GM23338 (cell line): Measurements from ENCODE around the gene CMC4. TPM values are rescaled to one million over a fixed set of nuclear protein-coding genes. Genes with fewer than 3 reads are reported as not detected.

Experiments
- ATAC-seq: fragments of 200-7000 bp; cut with Tn5 transposase; 3 replicates; pipeline ENCODE4 v1.9.1; 2020
- DNase-seq: peaks from one replicate; pipeline ENCODE4 v3.0.0-alpha.2; 2015; ENCODE audit warnings: low spot score
- H2AFZ ChIP-seq: fragments of 200-600 bp; sonication (generic); 2 replicates; pipeline ENCODE4 v1.8.0; 2016; ENCODE audit warnings: antibody characterized with exemption, mild to moderate bottlenecking, moderate library complexity
- H3F3A ChIP-seq: fragments of 200-600 bp; sonication (generic); replicated peaks from 2 replicates; pipeline ENCODE4 v1.8.0; 2017; ENCODE audit warnings: antibody characterized with exemption, mixed run types, low read depth
- H3K27ac ChIP-seq: fragments of 200-600 bp; sonication (generic); 2 replicates; pipeline ENCODE4 v1.6.1; 2016; ENCODE audit warnings: low read depth
- H3K27me3 ChIP-seq: fragments of 200-600 bp; sonication (generic); 2 replicates; pipeline ENCODE4 v1.8.0; 2016; ENCODE audit warnings: mild to moderate bottlenecking, mixed run types, moderate library complexity; ENCODE audit not compliant: insufficient read depth
- H3K36me3 ChIP-seq: fragments of 200-600 bp; sonication (generic); 2 replicates; pipeline ENCODE4 v1.8.0; 2016; ENCODE audit warnings: mild to moderate bottlenecking; ENCODE audit not compliant: insufficient read depth
- H3K4me1 ChIP-seq: fragments of 200-600 bp; sonication (generic); 2 replicates; pipeline ENCODE4 v1.8.0; 2016; ENCODE audit warnings: mild to moderate bottlenecking, moderate library complexity; ENCODE audit not compliant: insufficient read depth
- H3K4me2 ChIP-seq: fragments of 200-600 bp; sonication (generic); 2 replicates; pipeline ENCODE4 v1.7.1; 2017; ENCODE audit warnings: mixed run types
- H3K4me3 ChIP-seq: fragments of 200-600 bp; sonication (generic); 2 replicates; pipeline ENCODE4 v1.6.1; 2016; ENCODE audit warnings: mixed run types
- H3K79me2 ChIP-seq: fragments of 200-600 bp; sonication (generic); replicated peaks from 2 replicates; pipeline ENCODE4 v1.8.0; 2017; ENCODE audit warnings: mild to moderate bottlenecking; ENCODE audit not compliant: insufficient read depth
- H3K9me2 ChIP-seq: fragments of 200-600 bp; sonication (generic); 2 replicates; pipeline ENCODE4 v1.8.0; 2017; ENCODE audit not compliant: insufficient read depth
- H4K20me1 ChIP-seq: fragments of 200-600 bp; sonication (generic); replicated peaks from 2 replicates; pipeline ENCODE4 v1.8.0; 2017; ENCODE audit warnings: mild to moderate bottlenecking; ENCODE audit not compliant: insufficient read depth
- H3K27ac Mint-ChIP-seq: 2 replicates; pipeline ENCODE4 v1.8.0; 2020; ENCODE audit warnings: inconsistent platforms, mild to moderate bottlenecking, moderate library complexity, mixed read lengths
- H3K27me3 Mint-ChIP-seq: 3 replicates; pipeline ENCODE4 v1.8.0; 2022; ENCODE audit warnings: low read depth, mild to moderate bottlenecking, moderate library complexity, mixed read lengths, inconsistent platforms; ENCODE audit not compliant: insufficient read depth, poor library complexity
- H3K36me3 Mint-ChIP-seq: 3 replicates; pipeline ENCODE4 v1.8.0; 2021; ENCODE audit warnings: low read depth, mild to moderate bottlenecking, inconsistent platforms, moderate library complexity, mixed read lengths
- H3K4me1 Mint-ChIP-seq: 3 replicates; pipeline ENCODE4 v1.8.0; 2020; ENCODE audit warnings: mild to moderate bottlenecking, inconsistent platforms, mixed read lengths
- H3K4me3 Mint-ChIP-seq: 3 replicates; pipeline ENCODE4 v1.8.0; 2021; ENCODE audit warnings: moderate library complexity, mild to moderate bottlenecking, inconsistent platforms, mixed read lengths
- H3K9me3 Mint-ChIP-seq: 3 replicates; pipeline ENCODE4 v1.8.0; 2020; ENCODE audit warnings: moderate library complexity, mild to moderate bottlenecking, inconsistent platforms, mixed read lengths
- CREB1 ChIP-seq: fragments of 250-450 bp; sonication (Bioruptor Pico); IDR thresholded peaks from 2 replicates; pipeline ENCODE4 v1.5.0; 2020; ENCODE audit warnings: low read depth, mild to moderate bottlenecking, moderate library complexity
- EZH2 ChIP-seq: fragments of 200-600 bp; sonication (generic); IDR thresholded peaks from one replicate; pipeline ENCODE4 v1.8.0; 2017; ENCODE audit warnings: antibody characterized with exemption, mild to moderate bottlenecking, low read depth; ENCODE audit not compliant: unreplicated experiment
- EZH2phosphoT487 ChIP-seq: fragments of 200-600 bp; sonication (generic); IDR thresholded peaks from one replicate; pipeline ENCODE4 v1.8.1; 2018; ENCODE audit warnings: antibody characterized with exemption; ENCODE audit not compliant: unreplicated experiment
- JUNB ChIP-seq: IDR thresholded peaks from one replicate; pipeline ENCODE4 v1.6.1; 2016; ENCODE audit warnings: antibody characterized with exemption; ENCODE audit not compliant: unreplicated experiment
- NANOG ChIP-seq: IDR thresholded peaks from 2 replicates; pipeline ENCODE4 v1.6.1; 2016; ENCODE audit warnings: antibody characterized with exemption, borderline replicate concordance
- POLR2AphosphoS5 ChIP-seq: IDR thresholded peaks from 2 replicates; pipeline ENCODE4 v1.6.1; 2016; ENCODE audit warnings: antibody characterized with exemption, low read depth
- STAT1 ChIP-seq: IDR thresholded peaks from one replicate; pipeline ENCODE4 v1.6.1; 2016; ENCODE audit warnings: antibody characterized with exemption; ENCODE audit not compliant: unreplicated experiment
- ZNF114 ChIP-seq: fragments of 250-450 bp; sonication (Bioruptor Pico); IDR thresholded peaks from 2 replicates; pipeline ENCODE4 v1.5.0; 2020; ENCODE audit warnings: mild to moderate bottlenecking, moderate library complexity
- ZNF331 ChIP-seq: fragments of 250-450 bp; sonication (Bioruptor Pico); IDR thresholded peaks from 2 replicates; pipeline ENCODE4 v1.5.0; 2020; ENCODE audit warnings: low read depth, mild to moderate bottlenecking, moderate library complexity
- polyA plus RNA-seq: library from polyadenylated mRNA; unstranded; fragments of >200 nt; fragmentation: Nextera tagmentation; extraction: Ambion mirVana; gene quantifications from 2 replicates; pipeline ENCODE4 v1.2.1, GENCODE V29; 2016
- total RNA-seq: library from RNA; depleted of rRNA; stranded (reverse); fragments of >200 nt; shearing (Covaris generic); gene quantifications from 2 replicates; pipeline ENCODE4 v1.2.3, GENCODE V29; 2014
- TF ChIP-seq, protein P1 (sequence below): fragments of 250-450 bp; sonication (Bioruptor Pico); IDR thresholded peaks from 2 replicates; pipeline ENCODE4 v1.5.0; 2020; ENCODE audit warnings: mild to moderate bottlenecking, moderate library complexity
- TF ChIP-seq, protein P2 (sequence below), 2 experiments: fragments of 200-600 bp in 1 of 2; sonication (generic) in 1 of 2; conservative IDR thresholded peaks; 2 replicates each; pipeline versions ENCODE4 v1.5.1 to v1.6.1; 2016 to 2017; ENCODE audit warnings: antibody characterized with exemption in 2 of 2, low read depth in 2 of 2, mild to moderate bottlenecking in 2 of 2, moderate library complexity in 1 of 2
- TF ChIP-seq, protein P3 (sequence below): IDR thresholded peaks from 2 replicates; pipeline ENCODE4 v1.6.1; 2016; ENCODE audit warnings: antibody characterized with exemption
- TF ChIP-seq, protein P4 (sequence below): IDR thresholded peaks from one replicate; pipeline ENCODE4 v1.6.1; 2018; ENCODE audit warnings: antibody characterized with exemption; ENCODE audit not compliant: unreplicated experiment

The CMC4 gene
- total and polyA plus RNA-seq, 2 experiments from 2014 or later = 9.9 to 16.3 TPM

DNA sequence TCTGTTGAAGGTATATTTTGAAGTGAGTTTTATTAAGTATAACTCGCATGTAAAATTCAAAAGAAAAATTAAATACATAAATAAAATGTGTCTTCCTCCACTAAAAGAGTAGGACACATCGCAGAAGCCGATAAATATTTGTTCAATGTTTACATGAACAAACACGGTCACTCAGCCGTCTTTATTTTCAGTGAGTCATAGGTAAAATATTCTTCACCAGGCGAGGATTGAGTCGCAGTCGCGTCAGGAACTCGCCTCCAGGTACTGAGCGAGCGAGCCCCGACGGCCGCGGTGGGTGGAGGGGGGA lies 44.6 kb downstream of the CMC4 start:
- Mint-ChIP-seq H3K4me3 (peak overlapping the region; percentile 80), H3K27me3 (peaks cover 7% of the 10 kb centered on the region), H3K36me3 (no peaks in the 10 kb centered on the region), H3K4me1 (peaks cover 14% of the 10 kb centered on the region; the same call in 2 of the 3 replicates), H3K9me3 (no peaks in the 10 kb centered on the region; the same call in 2 of the 3 replicates), H3K27ac (peak overlapping the region; percentile 93)
- TF ChIP-seq, protein P1, sequence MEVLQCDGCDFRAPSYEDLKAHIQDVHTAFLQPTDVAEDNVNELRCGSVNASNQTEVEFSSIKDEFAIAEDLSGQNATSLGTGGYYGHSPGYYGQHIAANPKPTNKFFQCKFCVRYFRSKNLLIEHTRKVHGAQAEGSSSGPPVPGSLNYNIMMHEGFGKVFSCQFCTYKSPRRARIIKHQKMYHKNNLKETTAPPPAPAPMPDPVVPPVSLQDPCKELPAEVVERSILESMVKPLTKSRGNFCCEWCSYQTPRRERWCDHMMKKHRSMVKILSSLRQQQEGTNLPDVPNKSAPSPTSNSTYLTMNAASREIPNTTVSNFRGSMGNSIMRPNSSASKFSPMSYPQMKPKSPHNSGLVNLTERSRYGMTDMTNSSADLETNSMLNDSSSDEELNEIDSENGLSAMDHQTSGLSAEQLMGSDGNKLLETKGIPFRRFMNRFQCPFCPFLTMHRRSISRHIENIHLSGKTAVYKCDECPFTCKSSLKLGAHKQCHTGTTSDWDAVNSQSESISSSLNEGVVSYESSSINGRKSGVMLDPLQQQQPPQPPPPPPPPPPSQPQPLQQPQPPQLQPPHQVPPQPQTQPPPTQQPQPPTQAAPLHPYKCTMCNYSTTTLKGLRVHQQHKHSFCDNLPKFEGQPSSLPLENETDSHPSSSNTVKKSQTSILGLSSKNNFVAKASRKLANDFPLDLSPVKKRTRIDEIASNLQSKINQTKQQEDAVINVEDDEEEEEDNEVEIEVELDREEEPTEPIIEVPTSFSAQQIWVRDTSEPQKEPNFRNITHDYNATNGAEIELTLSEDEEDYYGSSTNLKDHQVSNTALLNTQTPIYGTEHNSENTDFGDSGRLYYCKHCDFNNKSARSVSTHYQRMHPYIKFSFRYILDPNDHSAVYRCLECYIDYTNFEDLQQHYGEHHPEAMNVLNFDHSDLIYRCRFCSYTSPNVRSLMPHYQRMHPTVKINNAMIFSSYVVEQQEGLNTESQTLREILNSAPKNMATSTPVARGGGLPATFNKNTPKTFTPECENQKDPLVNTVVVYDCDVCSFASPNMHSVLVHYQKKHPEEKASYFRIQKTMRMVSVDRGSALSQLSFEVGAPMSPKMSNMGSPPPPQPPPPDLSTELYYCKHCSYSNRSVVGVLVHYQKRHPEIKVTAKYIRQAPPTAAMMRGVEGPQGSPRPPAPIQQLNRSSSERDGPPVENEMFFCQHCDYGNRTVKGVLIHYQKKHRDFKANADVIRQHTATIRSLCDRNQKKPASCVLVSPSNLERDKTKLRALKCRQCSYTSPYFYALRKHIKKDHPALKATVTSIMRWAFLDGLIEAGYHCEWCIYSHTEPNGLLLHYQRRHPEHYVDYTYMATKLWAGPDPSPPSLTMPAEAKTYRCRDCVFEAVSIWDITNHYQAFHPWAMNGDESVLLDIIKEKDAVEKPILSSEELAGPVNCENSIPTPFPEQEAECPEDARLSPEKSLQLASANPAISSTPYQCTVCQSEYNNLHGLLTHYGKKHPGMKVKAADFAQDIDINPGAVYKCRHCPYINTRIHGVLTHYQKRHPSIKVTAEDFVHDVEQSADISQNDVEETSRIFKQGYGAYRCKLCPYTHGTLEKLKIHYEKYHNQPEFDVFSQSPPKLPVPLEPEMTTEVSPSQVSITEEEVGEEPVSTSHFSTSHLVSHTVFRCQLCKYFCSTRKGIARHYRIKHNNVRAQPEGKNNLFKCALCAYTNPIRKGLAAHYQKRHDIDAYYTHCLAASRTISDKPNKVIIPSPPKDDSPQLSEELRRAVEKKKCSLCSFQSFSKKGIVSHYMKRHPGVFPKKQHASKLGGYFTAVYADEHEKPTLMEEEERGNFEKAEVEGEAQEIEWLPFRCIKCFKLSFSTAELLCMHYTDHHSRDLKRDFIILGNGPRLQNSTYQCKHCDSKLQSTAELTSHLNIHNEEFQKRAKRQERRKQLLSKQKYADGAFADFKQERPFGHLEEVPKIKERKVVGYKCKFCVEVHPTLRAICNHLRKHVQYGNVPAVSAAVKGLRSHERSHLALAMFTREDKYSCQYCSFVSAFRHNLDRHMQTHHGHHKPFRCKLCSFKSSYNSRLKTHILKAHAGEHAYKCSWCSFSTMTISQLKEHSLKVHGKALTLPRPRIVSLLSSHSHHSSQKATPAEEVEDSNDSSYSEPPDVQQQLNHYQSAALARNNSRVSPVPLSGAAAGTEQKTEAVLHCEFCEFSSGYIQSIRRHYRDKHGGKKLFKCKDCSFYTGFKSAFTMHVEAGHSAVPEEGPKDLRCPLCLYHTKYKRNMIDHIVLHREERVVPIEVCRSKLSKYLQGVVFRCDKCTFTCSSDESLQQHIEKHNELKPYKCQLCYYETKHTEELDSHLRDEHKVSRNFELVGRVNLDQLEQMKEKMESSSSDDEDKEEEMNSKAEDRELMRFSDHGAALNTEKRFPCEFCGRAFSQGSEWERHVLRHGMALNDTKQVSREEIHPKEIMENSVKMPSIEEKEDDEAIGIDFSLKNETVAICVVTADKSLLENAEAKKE = no peak
- TF ChIP-seq ZNF114 (CRISPR knock-in tag) = no peak
- TF ChIP-seq NANOG = no peak
- TF ChIP-seq, protein P2, sequence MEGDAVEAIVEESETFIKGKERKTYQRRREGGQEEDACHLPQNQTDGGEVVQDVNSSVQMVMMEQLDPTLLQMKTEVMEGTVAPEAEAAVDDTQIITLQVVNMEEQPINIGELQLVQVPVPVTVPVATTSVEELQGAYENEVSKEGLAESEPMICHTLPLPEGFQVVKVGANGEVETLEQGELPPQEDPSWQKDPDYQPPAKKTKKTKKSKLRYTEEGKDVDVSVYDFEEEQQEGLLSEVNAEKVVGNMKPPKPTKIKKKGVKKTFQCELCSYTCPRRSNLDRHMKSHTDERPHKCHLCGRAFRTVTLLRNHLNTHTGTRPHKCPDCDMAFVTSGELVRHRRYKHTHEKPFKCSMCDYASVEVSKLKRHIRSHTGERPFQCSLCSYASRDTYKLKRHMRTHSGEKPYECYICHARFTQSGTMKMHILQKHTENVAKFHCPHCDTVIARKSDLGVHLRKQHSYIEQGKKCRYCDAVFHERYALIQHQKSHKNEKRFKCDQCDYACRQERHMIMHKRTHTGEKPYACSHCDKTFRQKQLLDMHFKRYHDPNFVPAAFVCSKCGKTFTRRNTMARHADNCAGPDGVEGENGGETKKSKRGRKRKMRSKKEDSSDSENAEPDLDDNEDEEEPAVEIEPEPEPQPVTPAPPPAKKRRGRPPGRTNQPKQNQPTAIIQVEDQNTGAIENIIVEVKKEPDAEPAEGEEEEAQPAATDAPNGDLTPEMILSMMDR (conservative IDR thresholded peaks at IDR 0.05; ENCODE audit: low read depth in 2 of 2) = no peak
- TF ChIP-seq, protein P3, sequence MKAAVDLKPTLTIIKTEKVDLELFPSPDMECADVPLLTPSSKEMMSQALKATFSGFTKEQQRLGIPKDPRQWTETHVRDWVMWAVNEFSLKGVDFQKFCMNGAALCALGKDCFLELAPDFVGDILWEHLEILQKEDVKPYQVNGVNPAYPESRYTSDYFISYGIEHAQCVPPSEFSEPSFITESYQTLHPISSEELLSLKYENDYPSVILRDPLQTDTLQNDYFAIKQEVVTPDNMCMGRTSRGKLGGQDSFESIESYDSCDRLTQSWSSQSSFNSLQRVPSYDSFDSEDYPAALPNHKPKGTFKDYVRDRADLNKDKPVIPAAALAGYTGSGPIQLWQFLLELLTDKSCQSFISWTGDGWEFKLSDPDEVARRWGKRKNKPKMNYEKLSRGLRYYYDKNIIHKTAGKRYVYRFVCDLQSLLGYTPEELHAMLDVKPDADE = no peak
- no peak for TF ChIP-seq STAT1
- no peak for TF ChIP-seq EZH2phosphoT487
- TF ChIP-seq EZH2 = no peak
- TF ChIP-seq POLR2AphosphoS5 = no peak
- TF ChIP-seq JUNB = no peak
- no peak for TF ChIP-seq CREB1 (CRISPR knock-in tag)
- TF ChIP-seq, protein P4, sequence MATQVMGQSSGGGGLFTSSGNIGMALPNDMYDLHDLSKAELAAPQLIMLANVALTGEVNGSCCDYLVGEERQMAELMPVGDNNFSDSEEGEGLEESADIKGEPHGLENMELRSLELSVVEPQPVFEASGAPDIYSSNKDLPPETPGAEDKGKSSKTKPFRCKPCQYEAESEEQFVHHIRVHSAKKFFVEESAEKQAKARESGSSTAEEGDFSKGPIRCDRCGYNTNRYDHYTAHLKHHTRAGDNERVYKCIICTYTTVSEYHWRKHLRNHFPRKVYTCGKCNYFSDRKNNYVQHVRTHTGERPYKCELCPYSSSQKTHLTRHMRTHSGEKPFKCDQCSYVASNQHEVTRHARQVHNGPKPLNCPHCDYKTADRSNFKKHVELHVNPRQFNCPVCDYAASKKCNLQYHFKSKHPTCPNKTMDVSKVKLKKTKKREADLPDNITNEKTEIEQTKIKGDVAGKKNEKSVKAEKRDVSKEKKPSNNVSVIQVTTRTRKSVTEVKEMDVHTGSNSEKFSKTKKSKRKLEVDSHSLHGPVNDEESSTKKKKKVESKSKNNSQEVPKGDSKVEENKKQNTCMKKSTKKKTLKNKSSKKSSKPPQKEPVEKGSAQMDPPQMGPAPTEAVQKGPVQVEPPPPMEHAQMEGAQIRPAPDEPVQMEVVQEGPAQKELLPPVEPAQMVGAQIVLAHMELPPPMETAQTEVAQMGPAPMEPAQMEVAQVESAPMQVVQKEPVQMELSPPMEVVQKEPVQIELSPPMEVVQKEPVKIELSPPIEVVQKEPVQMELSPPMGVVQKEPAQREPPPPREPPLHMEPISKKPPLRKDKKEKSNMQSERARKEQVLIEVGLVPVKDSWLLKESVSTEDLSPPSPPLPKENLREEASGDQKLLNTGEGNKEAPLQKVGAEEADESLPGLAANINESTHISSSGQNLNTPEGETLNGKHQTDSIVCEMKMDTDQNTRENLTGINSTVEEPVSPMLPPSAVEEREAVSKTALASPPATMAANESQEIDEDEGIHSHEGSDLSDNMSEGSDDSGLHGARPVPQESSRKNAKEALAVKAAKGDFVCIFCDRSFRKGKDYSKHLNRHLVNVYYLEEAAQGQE = no peak
- TF ChIP-seq ZNF331 (CRISPR knock-in tag) = no peak
- Histone ChIP-seq H4K20me1 (no peaks in the 10 kb centered on the region), H3K36me3 (no peaks in the 10 kb centered on the region), H3K4me3 (peak overlapping the region; percentile 84), H3K27me3 (no peaks in the 10 kb centered on the region), H3F3A (no peaks in the 10 kb centered on the region), H2AFZ (no peak overlapping the region), H3K4me2 (peak overlapping the region; percentile 66), H3K79me2 (peaks cover 39% of the 10 kb centered on the region), H3K27ac (peak overlapping the region; percentile 60; the same call in 1 of the 2 replicates), H3K9me2 (no peaks in the 10 kb centered on the region), H3K4me1 (0 out of 2 replicates have a peak, but pooled peaks cover 4% of the 10 kb centered on the region)
- ATAC-seq = no peak
- DNase-seq = no peak
